Coronary artery (tissue), 2 donors: ENCODE data around the gene CIDEA.

Source experiments
- DNase-seq: peaks from one replicate; pipeline ENCODE4 v3.0.0-alpha.2; 2017; ENCODE audit warnings: low spot score
- H3K27ac ChIP-seq, 2 donors: fragments of 200-600 bp; sonication (generic); one replicate each; pipeline ENCODE4 v1.5.1; 2016 to 2019
- H3K4me3 ChIP-seq: fragments of 200-600 bp; sonication (generic); 2 replicates; pipeline ENCODE4 v1.5.1; 2016; ENCODE audit warnings: mild to moderate bottlenecking, moderate library complexity
- TF ChIP-seq, protein P1 (sequence below): fragments of 200-600 bp; sonication (generic); IDR thresholded peaks from one replicate; pipeline ENCODE4 v1.5.1; 2019; ENCODE audit warnings: antibody characterized with exemption

Gene CIDEA

GRCh38 chr18:12306752-12307700 lies 52.9 kb downstream of the CIDEA start:
- DNase-seq = peak; percentile 64
- H3K27ac ChIP-seq = peak overlapping the region; percentile 99
- TF ChIP-seq, protein P1, sequence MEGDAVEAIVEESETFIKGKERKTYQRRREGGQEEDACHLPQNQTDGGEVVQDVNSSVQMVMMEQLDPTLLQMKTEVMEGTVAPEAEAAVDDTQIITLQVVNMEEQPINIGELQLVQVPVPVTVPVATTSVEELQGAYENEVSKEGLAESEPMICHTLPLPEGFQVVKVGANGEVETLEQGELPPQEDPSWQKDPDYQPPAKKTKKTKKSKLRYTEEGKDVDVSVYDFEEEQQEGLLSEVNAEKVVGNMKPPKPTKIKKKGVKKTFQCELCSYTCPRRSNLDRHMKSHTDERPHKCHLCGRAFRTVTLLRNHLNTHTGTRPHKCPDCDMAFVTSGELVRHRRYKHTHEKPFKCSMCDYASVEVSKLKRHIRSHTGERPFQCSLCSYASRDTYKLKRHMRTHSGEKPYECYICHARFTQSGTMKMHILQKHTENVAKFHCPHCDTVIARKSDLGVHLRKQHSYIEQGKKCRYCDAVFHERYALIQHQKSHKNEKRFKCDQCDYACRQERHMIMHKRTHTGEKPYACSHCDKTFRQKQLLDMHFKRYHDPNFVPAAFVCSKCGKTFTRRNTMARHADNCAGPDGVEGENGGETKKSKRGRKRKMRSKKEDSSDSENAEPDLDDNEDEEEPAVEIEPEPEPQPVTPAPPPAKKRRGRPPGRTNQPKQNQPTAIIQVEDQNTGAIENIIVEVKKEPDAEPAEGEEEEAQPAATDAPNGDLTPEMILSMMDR = no peak
- H3K4me3 ChIP-seq = peak overlapping the region; percentile 95

DNA sequence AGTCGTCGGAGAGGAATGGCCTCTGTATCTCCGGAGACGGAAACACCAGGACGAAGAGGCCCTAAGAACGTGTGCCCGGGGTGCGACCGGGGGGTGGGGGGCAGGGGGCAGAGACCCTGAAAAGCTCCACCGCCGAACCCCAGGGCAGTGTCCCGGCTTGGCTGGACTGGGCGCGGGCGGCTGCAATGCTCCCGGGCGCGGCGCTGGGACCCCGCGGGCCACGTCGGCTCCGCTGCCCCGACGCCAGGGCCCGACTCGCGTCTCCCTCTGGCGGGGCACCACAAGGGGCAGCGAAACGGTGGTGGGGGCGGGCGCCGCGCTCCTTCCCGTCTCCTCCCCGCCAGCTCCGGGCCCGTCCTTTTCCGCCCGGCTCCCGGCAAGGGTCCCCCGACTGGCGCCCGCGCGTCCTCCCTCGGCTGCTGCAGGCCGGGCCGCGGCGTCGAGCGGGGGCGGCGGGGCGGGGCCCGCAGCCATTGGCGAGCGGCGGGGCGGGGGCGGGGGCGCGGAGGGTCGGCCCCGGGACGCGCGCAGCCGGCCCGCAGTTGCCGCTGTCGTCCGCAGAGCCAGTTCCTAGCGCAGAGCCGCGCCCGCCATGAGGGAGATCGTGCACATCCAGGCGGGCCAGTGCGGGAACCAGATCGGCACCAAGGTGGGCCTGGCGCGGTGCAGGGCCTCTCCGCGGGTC lies 53.7 kb downstream of the CIDEA start, which contains the start of gene TUBB6:
TUBB6 (plus strand) TSS at position 541 of the 685 bp plus-strand sequence; CDS start at position 593, 52 bp downstream.
- H3K4me3 ChIP-seq = peak within 1 kb of the TSS; percentile 95
- DNase-seq = peak; percentile 89
- H3K27ac ChIP-seq = peak within 1 kb of the TSS; percentile 99
- TF ChIP-seq, protein P1 = no peak

DNA sequence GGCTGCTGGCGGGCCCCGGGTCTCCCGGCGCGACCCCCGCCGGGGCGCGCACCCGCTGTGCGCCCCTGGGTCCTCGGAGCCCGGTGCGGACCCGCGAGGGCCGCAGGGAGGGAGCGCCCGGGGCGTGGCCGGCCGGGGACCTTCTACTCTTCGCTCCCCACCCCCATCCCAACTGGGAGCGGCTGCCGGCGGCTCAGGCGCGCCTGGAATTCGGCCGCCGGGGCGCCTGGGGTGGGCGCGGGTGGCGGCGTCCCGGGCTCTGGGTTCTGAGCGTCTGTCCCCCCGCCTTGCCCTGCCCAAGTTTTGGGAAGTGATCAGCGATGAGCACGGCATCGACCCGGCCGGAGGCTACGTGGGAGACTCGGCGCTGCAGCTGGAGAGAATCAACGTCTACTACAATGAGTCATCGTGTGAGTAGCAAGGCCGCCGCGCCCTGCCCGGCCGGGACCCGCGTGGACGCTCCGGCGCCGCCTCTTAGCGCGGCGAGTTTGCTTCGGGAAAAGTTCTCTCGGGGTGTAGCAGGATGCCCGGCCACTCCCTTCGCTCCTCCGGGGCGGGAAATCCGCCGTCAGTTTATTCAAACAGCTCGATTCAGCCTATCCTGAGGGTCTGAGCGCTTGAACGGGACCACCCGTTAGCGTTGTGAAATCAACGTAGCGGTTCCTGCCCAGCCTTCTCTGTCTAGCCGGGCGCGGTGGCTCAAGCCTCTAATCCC lies 54.4 kb downstream of the CIDEA start:
- Histone ChIP-seq H3K27ac (peak overlapping the region; percentile 99), H3K4me3 (peak overlapping the region; percentile 95)
- TF ChIP-seq, protein P1 = no peak
- peak; percentile 96 for DNase-seq

GRCh38 chr18:12309683-12310198 lies 55.6 kb downstream of the CIDEA start:
- Histone ChIP-seq H3K27ac (peak overlapping the region; percentile 99), H3K4me3 (peak overlapping the region; percentile 95)
- DNase-seq = peak; percentile 57
- TF ChIP-seq, protein P1 = no peak

- peak overlapping the region in 1 of 2 donors; percentile 13 for H3K27ac ChIP-seq
- H3K4me3 ChIP-seq = peak overlapping the region; percentile 95
- no peak for DNase-seq
- TF ChIP-seq, protein P1 = no peak
Measured at GRCh38 chr18:12310762-12311161, 56.6 kb downstream of the CIDEA start.

DNA sequence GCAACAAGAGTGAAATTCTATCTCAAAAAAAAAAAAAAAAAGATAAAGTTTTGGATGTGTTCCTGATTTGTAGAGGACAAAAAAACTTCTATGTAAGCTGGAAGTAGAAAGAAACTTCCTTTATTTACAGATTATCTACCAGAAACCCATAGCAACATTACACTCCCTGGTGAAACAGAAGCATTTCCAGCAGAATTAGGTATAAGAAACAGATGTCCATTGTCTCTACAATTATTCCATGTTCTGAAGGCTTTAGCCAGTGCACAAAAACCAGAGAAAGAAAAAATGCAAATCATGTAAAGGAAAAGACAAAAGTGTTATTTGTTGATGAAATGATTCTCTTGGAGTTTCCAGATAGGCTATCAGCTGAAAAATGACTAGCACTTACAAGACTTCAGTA lies 58.8 kb downstream of the CIDEA start:
- Histone ChIP-seq H3K27ac (peak overlapping the region in 1 of 2 donors; percentile 72), H3K4me3 (no peak overlapping the region)
- DNase-seq = no peak
- TF ChIP-seq, protein P1 = no peak
